ENCODE results near the gene ANO9.

GRCh38 chr11:477052-477715 is 35.4 kb upstream of the ANO9 start:
- TF ChIP-seq CTCF (IDR thresholded peaks at IDR 0.05) (no peak), POLR2A (IDR thresholded peaks at IDR 0.05) (no peak)

Measured in upper lobe of left lung (tissue), 4 donors.